ENCODE data around the gene JUP. TPM values are rescaled to one million over a fixed set of nuclear protein-coding genes. Genes with fewer than 3 reads are reported as not detected.

JUP gene
- total RNA-seq, 2 experiments from 2014 or later, result 1.5 to 1.8 TPM

DNA sequence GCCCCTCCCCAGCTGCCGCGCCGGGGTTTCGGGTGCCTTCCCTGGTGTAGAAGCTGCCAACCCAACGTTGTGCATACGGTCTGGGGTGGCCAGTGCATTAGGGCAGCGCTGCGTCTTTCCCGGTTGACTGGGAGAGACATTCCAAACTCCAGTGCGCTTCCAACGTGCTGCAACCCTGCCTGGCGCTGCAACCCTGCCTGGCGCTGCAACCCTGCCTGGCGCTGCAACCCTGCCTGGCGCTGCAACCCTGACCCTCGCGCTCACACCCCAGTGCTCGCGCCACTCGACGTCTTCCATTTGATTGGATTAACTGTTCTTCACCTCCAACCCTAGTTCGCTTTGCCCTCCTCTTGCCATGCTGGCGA is 51.6 kb downstream of the JUP start:
- DNase-seq (no peak), ATAC-seq (no peak)
- H3K9me3 Mint-ChIP-seq, result no peaks in the 10 kb centered on the region
- POLR2A ChIA-PET, result interaction anchor here (1.4 kb wide), 1 partner anchor 77 kb away, joined by 4 read pairs; the partner anchor contains the start of genes FKBP10 and P3H4
- no peaks in the 10 kb centered on the region for H3K36me3 Mint-ChIP-seq (ENCODE audit: low read depth)
- H3K27me3 Mint-ChIP-seq, result peaks cover 44% of the 10 kb centered on the region
- peaks cover 10% of the 10 kb centered on the region for H3K4me1 Mint-ChIP-seq (ENCODE audit: low read depth)
- TF ChIP-seq, protein P1, sequence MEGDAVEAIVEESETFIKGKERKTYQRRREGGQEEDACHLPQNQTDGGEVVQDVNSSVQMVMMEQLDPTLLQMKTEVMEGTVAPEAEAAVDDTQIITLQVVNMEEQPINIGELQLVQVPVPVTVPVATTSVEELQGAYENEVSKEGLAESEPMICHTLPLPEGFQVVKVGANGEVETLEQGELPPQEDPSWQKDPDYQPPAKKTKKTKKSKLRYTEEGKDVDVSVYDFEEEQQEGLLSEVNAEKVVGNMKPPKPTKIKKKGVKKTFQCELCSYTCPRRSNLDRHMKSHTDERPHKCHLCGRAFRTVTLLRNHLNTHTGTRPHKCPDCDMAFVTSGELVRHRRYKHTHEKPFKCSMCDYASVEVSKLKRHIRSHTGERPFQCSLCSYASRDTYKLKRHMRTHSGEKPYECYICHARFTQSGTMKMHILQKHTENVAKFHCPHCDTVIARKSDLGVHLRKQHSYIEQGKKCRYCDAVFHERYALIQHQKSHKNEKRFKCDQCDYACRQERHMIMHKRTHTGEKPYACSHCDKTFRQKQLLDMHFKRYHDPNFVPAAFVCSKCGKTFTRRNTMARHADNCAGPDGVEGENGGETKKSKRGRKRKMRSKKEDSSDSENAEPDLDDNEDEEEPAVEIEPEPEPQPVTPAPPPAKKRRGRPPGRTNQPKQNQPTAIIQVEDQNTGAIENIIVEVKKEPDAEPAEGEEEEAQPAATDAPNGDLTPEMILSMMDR (IDR thresholded peaks at IDR 0.05), result no peak
- H3K27ac Mint-ChIP-seq, result no peak overlapping the region
- intact Hi-C loops (cut with micrococcal nuclease), result no loop called here
- CTCF ChIA-PET, result interaction anchor here (4.1 to 4.7 kb wide), 2 partner anchors 66 to 76 kb away, joined by 23 to 48 read pairs; partner anchors contain the start of gene P3H4
- no peak overlapping the region for H3K4me3 Mint-ChIP-seq

DNA sequence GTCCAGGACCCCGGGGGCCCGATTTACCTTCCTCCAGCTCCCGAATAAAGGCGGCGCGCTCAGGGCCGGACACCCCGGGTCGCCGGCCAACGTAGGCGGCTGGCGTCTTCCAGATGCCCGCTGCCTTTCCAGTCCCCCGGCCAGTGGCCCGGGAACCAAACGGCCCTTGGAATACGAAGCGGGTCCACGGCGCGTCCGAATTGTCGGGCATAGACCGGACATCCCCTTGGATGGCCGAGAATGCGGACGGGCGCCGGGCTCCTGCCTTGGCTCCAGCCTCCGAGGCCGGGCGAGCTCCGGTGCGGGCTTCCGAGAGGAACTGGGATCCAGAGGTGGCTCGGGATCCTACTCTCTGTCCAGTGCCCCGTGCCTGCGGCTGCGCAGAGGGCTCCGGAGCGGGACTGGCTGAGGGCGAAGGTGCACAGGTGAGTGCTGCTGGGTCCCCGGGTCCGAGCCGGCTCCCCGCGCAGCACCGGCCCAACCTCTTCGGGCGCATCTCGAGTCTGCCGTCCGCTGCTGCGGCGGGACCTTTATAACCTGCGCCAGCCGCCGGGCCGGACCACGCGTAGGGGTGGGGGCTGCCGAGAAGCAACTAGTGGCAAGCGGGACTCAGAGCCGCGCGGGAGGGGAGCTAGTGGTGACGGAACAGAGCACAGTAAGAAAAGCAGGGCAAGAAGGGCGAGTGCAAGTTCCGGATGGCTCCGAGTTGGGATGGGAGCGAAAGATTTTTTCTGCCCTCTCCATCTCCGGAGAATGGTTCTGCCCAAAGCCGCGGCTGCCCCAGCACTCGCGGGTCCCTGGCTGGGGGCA is 52.2 kb downstream of the JUP start, which contains the start of gene HAP1:
Gene HAP1 (minus strand): TSS at position 505 of the 810 bp plus-strand sequence. CDS start 9 bp downstream, at position 496.
- peaks cover 44% of the 10 kb centered on the region for H3K27me3 Mint-ChIP-seq
- TF ChIP-seq, protein P1 (IDR thresholded peaks at IDR 0.05), result no peak
- CTCF ChIA-PET, result interaction anchor here (4.1 to 4.7 kb wide), 2 partner anchors 66 to 77 kb away, joined by 23 to 48 read pairs; partner anchors contain the start of gene P3H4
- H3K4me3 Mint-ChIP-seq, result no peak within 1 kb of the TSS
- H3K4me1 Mint-ChIP-seq (ENCODE audit: low read depth), result peaks cover 10% of the 10 kb centered on the region
- no peaks in the 10 kb centered on the region for H3K9me3 Mint-ChIP-seq
- DNase-seq, result peak; percentile 26
- H3K27ac Mint-ChIP-seq, result no peak within 1 kb of the TSS
- H3K36me3 Mint-ChIP-seq (ENCODE audit: low read depth), result no peaks in the 10 kb centered on the region
- POLR2A ChIA-PET, result no interaction called here
- intact Hi-C loops (cut with micrococcal nuclease), result no loop called here
- ATAC-seq, result peak; percentile 7

DNA sequence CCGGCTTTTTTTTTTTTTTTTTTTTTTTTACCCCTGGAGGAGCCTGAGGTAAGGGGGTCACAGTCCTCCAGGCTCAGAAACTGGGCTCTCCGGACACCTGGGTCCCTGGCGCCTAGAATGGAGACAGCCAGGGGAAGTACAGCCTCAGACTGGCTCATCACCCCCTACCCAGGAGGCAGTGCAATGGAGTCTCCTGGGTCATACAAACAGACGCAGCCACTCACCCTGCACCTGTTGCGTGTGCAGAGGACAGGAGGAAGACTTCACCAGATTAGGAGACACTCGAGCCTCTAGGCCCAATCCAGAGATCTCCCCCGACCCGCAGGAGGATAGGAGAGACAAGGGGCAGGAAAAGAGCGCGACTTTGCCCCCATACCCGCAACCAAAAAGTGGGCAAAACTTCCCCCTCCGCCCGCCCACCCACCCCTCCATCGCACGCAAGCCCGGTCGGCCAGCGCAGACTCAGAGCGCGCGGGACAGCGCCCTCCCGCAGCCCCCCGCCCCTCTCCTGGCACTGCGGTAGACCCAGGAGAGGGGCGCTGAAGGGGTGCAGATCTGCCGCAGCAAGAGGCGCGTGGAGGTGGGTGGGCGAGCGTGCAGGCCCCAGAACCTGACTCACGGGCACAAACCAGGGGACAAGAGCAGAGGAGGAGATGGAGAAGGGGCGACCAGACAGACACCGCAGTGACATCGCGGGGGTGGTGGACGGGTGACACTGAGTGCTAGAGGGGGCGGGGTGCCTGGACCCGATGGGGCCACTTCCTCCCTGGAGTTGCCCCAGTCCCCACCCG is 53.0 kb downstream of the JUP start:
- TF ChIP-seq, protein P1 (IDR thresholded peaks at IDR 0.05), result no peak
- Mint-ChIP-seq H3K9me3 (no peaks in the 10 kb centered on the region), H3K27ac (no peak overlapping the region), H3K4me1 (ENCODE audit: low read depth) (peaks cover 10% of the 10 kb centered on the region), H3K36me3 (ENCODE audit: low read depth) (no peaks in the 10 kb centered on the region), H3K27me3 (peaks cover 44% of the 10 kb centered on the region), H3K4me3 (no peak overlapping the region)
- peak; percentile 34 for DNase-seq
- CTCF ChIA-PET, result interaction anchor here (0.6 to 4.7 kb wide), 2 partner anchors 67 to 103 kb away, joined by 3 to 48 read pairs; no protein-coding TSS in a partner anchor
- no peak for ATAC-seq
- POLR2A ChIA-PET, result no interaction called here
- intact Hi-C loops (cut with micrococcal nuclease), result no loop called here

DNA sequence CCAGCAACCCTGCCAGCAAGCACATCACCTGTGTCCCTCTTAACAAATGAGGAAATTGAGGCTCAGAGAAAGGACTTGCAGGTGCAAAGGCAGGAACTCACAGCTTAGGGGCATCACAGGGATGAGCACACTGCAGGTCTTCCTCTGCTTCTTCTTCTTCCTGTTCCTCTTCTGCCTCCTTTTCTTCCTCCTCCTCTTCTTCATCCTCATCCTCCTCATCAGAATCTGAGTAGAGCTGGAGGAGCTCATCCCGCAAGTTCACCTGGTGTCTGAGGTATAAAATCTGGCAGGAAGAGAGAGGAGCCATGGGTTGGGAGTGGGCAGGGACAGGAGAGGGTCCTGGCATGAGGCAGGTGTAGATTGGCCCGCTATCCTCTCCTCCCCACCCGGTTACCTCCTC is 54.7 kb downstream of the JUP start:
- Mint-ChIP-seq H3K4me1 (ENCODE audit: low read depth) (peaks cover 8% of the 10 kb centered on the region), H3K27ac (no peak overlapping the region), H3K4me3 (no peak overlapping the region), H3K27me3 (peaks cover 35% of the 10 kb centered on the region), H3K36me3 (ENCODE audit: low read depth) (no peaks in the 10 kb centered on the region), H3K9me3 (no peaks in the 10 kb centered on the region)
- ATAC-seq, result no peak
- TF ChIP-seq, protein P1 (IDR thresholded peaks at IDR 0.05), result no peak
- ChIA-PET CTCF (interaction anchor here (1.0 to 2.7 kb wide), 4 partner anchors 10 to 70 kb away, joined by 3 to 12 read pairs (median 4); no protein-coding TSS in a partner anchor), POLR2A (interaction anchor here (0.5 to 1.2 kb wide), 3 partner anchors 42 to 209 kb away, joined by 3 to 5 read pairs (median 3); partner anchors contain the start of gene EIF1)
- DNase-seq, result no peak
- intact Hi-C loops (cut with micrococcal nuclease), result no loop called here
